Measurements from ENCODE around the gene TBC1D2B. TPM values are rescaled to one million over a fixed set of nuclear protein-coding genes. Genes with fewer than 3 reads are reported as not detected.

TBC1D2B gene
- total and polyA plus RNA-seq, 9 donors = 42.3 to 146 (median 115) TPM

- Histone ChIP-seq H3K36me3 (no peaks in the 10 kb centered on the region), H3K9me3 (no peaks in the 10 kb centered on the region), H3K27me3 (no peaks in the 10 kb centered on the region), H3K27ac (peak overlapping the region in 1 of 2 donors; percentile 62), H3K4me1 (ENCODE audit: insufficient read depth) (peaks cover 12% of the 10 kb centered on the region), H3K4me3 (no peak overlapping the region)
- TF ChIP-seq POLR2A (IDR thresholded peaks at IDR 0.05) (no peak), CTCF (IDR thresholded peaks at IDR 0.05) (no peak), EP300 (IDR thresholded peaks at IDR 0.05) (no peak)
- WGBS, 3 donors = 9 to 22% (median 16%) methylated on average over 4 of the region's 4 CpGs
- intact Hi-C loops (cut with DNase I) = no loop called here
- DNase-seq = peak in 1 of 5 donors; percentile 39
These were observed 42.2 kb downstream of the TBC1D2B start for GRCh38 chr15:78035321-78035751.

GRCh38 chr15:78034495-78035191 is 42.9 kb downstream of the TBC1D2B start:
- Histone ChIP-seq H3K4me3 (no peak overlapping the region), H3K4me1 (ENCODE audit: insufficient read depth) (peaks cover 12% of the 10 kb centered on the region), H3K27ac (peak overlapping the region in 1 of 2 donors; percentile 62), H3K9me3 (no peaks in the 10 kb centered on the region), H3K36me3 (no peaks in the 10 kb centered on the region), H3K27me3 (no peaks in the 10 kb centered on the region)
- intact Hi-C loops (cut with DNase I) = no loop called here
- TF ChIP-seq POLR2A (IDR thresholded peaks at IDR 0.05) (no peak), EP300 (IDR thresholded peaks at IDR 0.05) (no peak), CTCF (IDR thresholded peaks at IDR 0.05) (no peak)
- no peak for DNase-seq
- 15 to 23% (median 18%) methylated on average over 13 of the region's 13 CpGs for WGBS, 3 donors

GRCh38 chr15:78033864-78034263 is 43.6 kb downstream of the TBC1D2B start:
- no peak overlapping the region for H3K4me3 ChIP-seq
- H3K27ac ChIP-seq = peak overlapping the region in 1 of 2 donors; percentile 62
- no peaks in the 10 kb centered on the region for H3K27me3 ChIP-seq
- peak in 2 of 5 donors; percentile 37 to 47 for DNase-seq
- H3K9me3 ChIP-seq = no peaks in the 10 kb centered on the region
- TF ChIP-seq POLR2A (IDR thresholded peaks at IDR 0.05) (no peak), EP300 (IDR thresholded peaks at IDR 0.05) (no peak), CTCF (IDR thresholded peaks at IDR 0.05) (no peak)
- H3K4me1 ChIP-seq (ENCODE audit: insufficient read depth) = peaks cover 12% of the 10 kb centered on the region
- no peaks in the 10 kb centered on the region for H3K36me3 ChIP-seq
- intact Hi-C loops (cut with DNase I) = no loop called here
- WGBS, 3 donors = 61 to 69% (median 64%) methylated on average over 6 of the region's 6 CpGs

GRCh38 chr15:78032671-78033070 is 44.8 kb downstream of the TBC1D2B start:
- Histone ChIP-seq H3K36me3 (no peaks in the 10 kb centered on the region), H3K27me3 (no peaks in the 10 kb centered on the region), H3K9me3 (no peaks in the 10 kb centered on the region), H3K27ac (no peak overlapping the region), H3K4me1 (ENCODE audit: insufficient read depth) (peaks cover 12% of the 10 kb centered on the region), H3K4me3 (no peak overlapping the region)
- TF ChIP-seq EP300 (IDR thresholded peaks at IDR 0.05) (no peak), CTCF (IDR thresholded peaks at IDR 0.05) (no peak), POLR2A (IDR thresholded peaks at IDR 0.05) (no peak)
- intact Hi-C loops (cut with DNase I) = no loop called here
- WGBS, 3 donors = 64 to 79% (median 79%) methylated on average over 4 of the region's 4 CpGs
- DNase-seq = no peak
